A549 (cell line): Measurements from ENCODE around the gene UTP18.

Source experiments
- CEBPB ChIP-seq, 2 experiments: fragments of >200 bp in 1 of 2; sonication (Bioruptor Twin) in 1 of 2; formaldehyde crosslinking in 1 of 2; IDR thresholded peaks; 2 replicates each; pipeline ENCODE4 v1.6.1; 2012 to 2016
- EP300 ChIP-seq, 2 experiments: fragments of >200 bp; sonication (Bioruptor Twin); formaldehyde crosslinking; IDR thresholded peaks; 2 replicates in 1 of 2; 3 replicates in 1 of 2; pipeline ENCODE4 v1.6.1; 2016 to 2017
- HOXA7 ChIP-seq: fragments of 250-450 bp; sonication (Bioruptor Pico); IDR thresholded peaks from 2 replicates; pipeline ENCODE4 v1.5.0; 2020; ENCODE audit warnings: mild to moderate bottlenecking, moderate library complexity
- MAFK ChIP-seq: fragments of 450-650 bp; IDR thresholded peaks from 2 replicates; pipeline ENCODE4 v1.6.1; 2014; ENCODE audit not compliant: partially characterized antibody
- MAZ ChIP-seq: fragments of 150-350 bp; IDR thresholded peaks from 2 replicates; pipeline ENCODE4 v1.6.1; 2014; ENCODE audit warnings: antibody characterized with exemption, low read depth, low read length, borderline replicate concordance
- POLR2A ChIP-seq: IDR thresholded peaks from 2 replicates; pipeline ENCODE4 v1.6.1; 2012; ENCODE audit warnings: mild to moderate bottlenecking, low read length
- RFX5 ChIP-seq: fragments of 450-650 bp; IDR thresholded peaks from 2 replicates; pipeline ENCODE4 v1.7.1; 2014; ENCODE audit warnings: antibody characterized with exemption, mild to moderate bottlenecking, moderate library complexity
- TF ChIP-seq, protein P1 (sequence below): fragments of >200 bp; sonication (Bioruptor Twin); formaldehyde crosslinking; IDR thresholded peaks from 3 replicates; pipeline ENCODE4 v1.5.1; 2016
- TF ChIP-seq, protein P2 (sequence below): fragments of 450-650 bp; IDR thresholded peaks from 2 replicates; pipeline ENCODE4 v1.6.1; 2014; ENCODE audit warnings: antibody characterized with exemption
- TF ChIP-seq, protein P3 (sequence below): fragments of 250-450 bp; sonication (Bioruptor Pico); IDR thresholded peaks from 2 replicates; pipeline ENCODE4 v1.5.0; 2021; ENCODE audit warnings: mild to moderate bottlenecking, moderate library complexity, borderline replicate concordance

DNA sequence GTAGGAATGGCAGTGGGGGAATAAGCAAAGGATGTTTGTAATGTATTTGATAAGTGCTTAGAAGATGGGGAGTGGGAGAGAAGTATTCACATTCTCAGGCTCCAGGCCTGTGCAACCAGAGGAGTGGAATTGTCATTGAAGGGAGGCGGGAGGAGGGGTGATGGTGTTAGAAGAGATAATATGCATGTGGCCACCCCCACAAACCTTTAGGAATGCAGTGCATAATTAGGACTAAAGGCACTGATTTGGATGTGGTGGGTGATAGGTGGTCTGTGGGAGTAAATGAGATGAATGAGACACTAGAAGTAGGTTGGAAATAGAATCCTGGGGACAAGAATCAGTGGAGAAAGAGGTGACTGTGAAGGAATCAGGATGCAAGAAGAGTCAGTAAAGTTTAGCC is 27.1 kb downstream of the UTP18 start:
- TF ChIP-seq CEBPB (IDR thresholded peaks at IDR 0.05) (no peak), HOXA7 (CRISPR knock-in tag) (no peak), MAZ (no peak), EP300 (IDR thresholded peaks at IDR 0.05) (no peak), POLR2A (no peak), MAFK (no peak), RFX5 (no peak)
- TF ChIP-seq, protein P1, sequence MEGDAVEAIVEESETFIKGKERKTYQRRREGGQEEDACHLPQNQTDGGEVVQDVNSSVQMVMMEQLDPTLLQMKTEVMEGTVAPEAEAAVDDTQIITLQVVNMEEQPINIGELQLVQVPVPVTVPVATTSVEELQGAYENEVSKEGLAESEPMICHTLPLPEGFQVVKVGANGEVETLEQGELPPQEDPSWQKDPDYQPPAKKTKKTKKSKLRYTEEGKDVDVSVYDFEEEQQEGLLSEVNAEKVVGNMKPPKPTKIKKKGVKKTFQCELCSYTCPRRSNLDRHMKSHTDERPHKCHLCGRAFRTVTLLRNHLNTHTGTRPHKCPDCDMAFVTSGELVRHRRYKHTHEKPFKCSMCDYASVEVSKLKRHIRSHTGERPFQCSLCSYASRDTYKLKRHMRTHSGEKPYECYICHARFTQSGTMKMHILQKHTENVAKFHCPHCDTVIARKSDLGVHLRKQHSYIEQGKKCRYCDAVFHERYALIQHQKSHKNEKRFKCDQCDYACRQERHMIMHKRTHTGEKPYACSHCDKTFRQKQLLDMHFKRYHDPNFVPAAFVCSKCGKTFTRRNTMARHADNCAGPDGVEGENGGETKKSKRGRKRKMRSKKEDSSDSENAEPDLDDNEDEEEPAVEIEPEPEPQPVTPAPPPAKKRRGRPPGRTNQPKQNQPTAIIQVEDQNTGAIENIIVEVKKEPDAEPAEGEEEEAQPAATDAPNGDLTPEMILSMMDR = no peak
- TF ChIP-seq, protein P2, sequence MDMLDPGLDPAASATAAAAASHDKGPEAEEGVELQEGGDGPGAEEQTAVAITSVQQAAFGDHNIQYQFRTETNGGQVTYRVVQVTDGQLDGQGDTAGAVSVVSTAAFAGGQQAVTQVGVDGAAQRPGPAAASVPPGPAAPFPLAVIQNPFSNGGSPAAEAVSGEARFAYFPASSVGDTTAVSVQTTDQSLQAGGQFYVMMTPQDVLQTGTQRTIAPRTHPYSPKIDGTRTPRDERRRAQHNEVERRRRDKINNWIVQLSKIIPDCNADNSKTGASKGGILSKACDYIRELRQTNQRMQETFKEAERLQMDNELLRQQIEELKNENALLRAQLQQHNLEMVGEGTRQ = no peak
- TF ChIP-seq, protein P3, sequence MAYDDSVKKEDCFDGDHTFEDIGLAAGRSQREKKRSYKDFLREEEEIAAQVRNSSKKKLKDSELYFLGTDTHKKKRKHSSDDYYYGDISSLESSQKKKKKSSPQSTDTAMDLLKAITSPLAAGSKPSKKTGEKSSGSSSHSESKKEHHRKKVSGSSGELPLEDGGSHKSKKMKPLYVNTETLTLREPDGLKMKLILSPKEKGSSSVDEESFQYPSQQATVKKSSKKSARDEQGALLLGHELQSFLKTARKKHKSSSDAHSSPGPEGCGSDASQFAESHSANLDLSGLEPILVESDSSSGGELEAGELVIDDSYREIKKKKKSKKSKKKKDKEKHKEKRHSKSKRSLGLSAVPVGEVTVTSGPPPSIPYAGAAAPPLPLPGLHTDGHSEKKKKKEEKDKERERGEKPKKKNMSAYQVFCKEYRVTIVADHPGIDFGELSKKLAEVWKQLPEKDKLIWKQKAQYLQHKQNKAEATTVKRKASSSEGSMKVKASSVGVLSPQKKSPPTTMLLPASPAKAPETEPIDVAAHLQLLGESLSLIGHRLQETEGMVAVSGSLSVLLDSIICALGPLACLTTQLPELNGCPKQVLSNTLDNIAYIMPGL (CRISPR knock-in tag) = no peak
